ENCODE data around the gene MYO18A. TPM values are rescaled to one million over a fixed set of nuclear protein-coding genes. Genes with fewer than 3 reads are reported as not detected.
A peak's percentile ranks its signal among the peaks of the same experiment; 100 is the strongest.

The MYO18A gene
- polyA plus RNA-seq, 4 donors = 33.4 to 54.3 (median 42.5) TPM

DNA sequence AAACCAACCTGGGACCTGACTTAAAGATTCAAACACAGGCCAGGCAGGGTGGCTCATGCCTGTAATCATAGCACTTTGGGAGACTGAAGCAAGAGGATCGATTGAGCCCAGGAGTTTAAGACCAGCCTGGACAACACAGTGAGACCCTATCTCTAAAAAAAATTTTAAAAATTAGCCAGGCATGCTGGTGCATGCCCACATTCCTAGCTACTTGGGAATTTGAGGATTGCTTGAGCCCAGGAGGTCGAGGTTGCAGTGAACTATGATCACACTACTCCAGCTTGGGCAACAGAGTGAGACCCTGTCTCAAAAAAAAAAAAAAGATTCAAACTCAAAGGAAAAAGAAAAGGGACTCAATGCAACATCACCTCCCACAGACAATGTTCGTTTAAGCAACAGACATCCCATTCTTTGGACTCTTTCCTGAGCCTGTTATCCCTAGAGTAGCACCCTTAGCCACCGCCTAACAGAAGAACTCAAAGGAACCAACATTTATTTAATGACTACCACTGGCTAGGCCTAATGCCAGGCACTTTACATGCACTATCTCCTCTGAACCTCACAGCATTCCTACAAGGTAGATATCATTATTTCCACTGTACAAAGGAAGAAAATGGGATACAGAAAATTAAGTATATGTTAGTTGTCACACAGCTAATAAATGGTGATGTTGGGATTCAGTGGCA, 12.7 kb downstream of the MYO18A start:
- DNase-seq (ENCODE audit: low read depth in 4 of 4, low spot score in 2 of 4) = no peak

DNA sequence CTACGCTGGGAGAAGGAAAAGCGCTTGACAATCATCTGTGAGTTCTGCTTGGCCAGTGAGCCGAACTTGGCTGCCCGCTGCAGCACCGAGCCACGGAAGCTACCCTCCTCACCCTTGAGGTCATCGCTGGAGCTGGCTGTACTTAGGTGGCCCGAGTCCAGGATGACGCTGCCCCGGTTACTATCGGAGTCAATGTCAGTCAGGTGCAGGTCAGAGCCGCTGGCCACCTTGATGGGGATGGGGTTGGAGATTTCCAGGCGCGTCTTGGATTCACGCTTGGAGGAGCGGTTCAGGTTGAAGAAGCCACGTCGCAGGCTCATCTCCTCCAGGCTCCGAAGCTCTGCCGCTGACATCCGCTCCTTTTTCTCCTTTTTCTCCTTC, 13.7 kb downstream of the MYO18A start:
- no peak for DNase-seq (ENCODE audit: low read depth in 4 of 4, low spot score in 2 of 4)

DNA sequence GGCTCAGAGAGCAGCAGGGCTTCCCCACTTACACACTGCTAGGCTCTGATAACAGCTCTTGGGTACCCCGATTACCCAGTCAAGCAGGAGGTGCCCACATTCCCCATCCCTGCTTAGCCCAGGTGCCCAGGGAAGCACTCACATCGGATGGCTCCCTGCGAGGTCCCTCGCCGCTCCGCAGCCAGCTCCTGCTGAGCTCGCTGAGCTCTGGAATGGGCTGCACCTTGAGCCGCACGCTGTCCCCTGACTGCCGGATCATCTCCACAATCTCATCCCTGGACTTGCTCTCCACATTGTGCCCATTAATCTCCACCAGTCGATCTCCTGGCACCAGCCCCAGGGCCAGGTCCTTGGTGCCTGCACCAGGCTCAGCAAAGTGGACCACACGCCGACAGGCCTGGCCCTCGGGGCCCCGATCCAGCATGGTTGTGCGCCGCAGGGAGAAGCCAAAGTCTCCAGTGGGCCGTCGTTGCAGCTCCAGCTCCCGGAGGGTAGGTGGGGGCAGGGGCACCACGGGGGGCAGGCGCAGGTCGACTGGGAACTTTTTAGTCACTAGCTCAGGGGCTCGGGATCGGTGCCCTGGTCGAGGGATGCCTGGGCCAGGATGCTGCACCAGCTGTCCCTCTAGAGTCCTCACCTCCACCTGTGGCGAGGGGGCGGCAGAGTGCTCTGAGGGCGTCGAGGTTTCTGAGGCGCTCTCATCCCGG, 14.2 kb downstream of the MYO18A start:
- DNase-seq (ENCODE audit: low read depth in 4 of 4, low spot score in 2 of 4) = no peak

DNA sequence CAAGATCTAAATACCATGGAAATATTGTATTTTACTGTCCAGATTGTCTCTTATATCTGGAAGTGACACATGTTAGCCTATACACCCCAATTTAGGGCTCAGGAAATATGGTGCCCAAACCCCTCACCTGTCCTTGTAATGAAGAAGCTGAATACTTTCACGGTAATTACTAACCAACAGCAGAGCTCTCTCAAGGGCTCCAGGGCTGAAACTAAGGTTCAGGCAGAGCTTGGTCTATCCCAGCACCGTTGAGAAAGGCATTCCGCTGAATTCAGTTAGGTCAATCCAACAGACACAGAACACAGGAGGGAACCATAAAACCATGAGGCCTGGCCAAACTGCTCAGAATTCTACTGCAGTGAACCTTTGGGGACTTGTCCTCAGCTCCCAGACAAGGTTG, 14.9 kb downstream of the MYO18A start:
- DNase-seq (ENCODE audit: low read depth in 4 of 4, low spot score in 2 of 4) = no peak

DNA sequence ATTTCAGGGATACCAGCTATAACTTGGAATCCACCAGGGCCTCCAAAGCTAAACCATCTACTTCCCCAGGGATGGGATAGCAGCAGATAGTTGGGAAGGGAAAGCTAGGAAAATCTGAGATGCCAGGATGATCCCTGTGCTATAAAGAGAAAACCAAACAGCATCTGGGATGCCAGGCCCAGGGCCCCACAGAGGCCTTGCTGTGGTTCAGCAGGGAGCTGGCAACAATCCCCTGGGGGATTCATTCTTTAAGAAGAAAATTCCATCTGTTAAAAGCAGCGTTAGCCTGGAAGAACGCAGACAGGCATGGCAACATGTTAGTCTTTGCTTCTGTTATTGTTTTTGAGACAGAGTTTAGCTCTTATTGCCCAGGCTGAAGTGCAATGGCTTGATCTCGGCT, 16.6 kb downstream of the MYO18A start:
- DNase-seq (ENCODE audit: low read depth in 4 of 4, low spot score in 2 of 4) = no peak

DNA sequence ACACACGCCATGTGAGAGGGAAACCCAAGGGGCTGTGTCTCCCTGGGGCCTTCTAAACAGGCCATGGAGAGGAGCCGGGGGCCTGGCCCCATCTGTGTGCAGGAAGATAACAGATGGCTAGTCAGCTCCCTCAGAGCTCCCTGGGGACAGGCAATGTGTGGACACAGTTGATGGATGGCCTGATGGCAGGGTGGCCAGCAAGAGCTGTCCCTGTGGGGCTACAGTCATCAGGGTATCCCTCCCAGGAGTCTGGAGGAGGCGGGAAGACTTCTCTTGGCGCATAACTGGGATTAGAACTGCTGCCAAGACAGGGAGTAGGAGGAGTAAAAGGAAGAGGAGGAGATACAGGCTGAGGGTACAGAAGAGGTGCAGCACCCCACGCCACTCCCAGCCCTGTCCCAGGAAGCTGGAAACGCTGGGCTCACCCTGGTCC, 17.3 kb downstream of the MYO18A start:
- DNase-seq (ENCODE audit: low read depth in 4 of 4, low spot score in 2 of 4) = no peak

DNA sequence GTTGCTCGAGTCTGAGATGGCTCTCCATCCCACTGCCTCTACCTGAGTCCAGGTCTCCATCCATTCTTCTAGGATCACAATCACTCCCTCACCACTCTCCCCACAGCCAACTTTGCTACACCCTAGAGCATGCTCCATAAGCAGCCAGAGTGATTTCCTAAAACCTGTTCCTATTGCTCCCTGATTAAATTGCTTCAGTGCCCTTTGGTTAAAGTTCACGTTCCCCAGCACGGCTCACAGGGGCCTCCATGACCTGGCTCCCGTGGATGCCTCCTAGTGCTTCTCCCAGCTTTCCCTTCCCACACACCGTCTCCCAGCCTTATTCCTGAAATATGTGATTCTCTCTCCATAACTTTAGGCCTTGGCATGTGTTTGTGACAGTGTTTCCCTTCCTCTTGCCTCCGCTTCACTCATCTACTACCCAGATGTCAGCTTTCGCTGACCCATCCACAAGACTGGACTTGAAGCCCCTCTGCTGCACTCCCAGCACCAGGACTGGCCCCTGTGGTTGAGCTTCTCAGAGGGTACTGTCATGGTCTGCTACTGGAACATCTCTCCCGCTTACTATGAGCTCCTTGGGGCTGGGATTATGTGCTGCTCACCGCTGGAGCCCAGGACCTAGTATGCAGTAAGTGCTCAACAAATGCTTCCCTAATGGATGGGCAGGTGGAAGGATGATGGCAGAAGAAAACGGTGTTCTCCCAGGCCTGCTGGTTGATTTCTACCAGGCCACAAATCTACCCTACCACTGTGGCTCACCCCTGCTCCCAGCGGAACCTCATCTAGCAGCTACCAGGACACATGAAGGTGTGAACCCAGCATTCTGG, 17.9 kb downstream of the MYO18A start:
- no peak for DNase-seq (ENCODE audit: low read depth in 4 of 4, low spot score in 2 of 4)

DNA sequence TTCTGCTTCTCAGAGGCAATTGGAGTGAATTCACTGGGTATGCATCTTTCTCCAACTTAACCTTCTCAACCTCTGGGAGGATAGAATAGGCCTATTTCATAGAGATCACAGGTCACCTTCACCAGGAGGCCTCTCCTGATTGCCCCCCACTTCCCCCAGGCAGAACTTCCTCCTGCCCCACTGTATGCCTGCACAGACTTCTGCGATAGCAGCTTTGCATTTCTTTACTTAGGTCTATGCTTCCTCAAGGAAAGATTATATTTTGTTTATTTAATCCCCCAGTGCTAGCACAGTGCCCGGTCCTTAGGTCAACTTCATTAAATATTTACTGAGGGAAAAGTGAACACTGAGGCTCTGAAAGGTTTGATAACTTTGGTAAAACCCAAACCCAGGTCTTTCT, 19.9 kb downstream of the MYO18A start:
- no peak for DNase-seq (ENCODE audit: low read depth in 4 of 4, low spot score in 2 of 4)

DNA sequence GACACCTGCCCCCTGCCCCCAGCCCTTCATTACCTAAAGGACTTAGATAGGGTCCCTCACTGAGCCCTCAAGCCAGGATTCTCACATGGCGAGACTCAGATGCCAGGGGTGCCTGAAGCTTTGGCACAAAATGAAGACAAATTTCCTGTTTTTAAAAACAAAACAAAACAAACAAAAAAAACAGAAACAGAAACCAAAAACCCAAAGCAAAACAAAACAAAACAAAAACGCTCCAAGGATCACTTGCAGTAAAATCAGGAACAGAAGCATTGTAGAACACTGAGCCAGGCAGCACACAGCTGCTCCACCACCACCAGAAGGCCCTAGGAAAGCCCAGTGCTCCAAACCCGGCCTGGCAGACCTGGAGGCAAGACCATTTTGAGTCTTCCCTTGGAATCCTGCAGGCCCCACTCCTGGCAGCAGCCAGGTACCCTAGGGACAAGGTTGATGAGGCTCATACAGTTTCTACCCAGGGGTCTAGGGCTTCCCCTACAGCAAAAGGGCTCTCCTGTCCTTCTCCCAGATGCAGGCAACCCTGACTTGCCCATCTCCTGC, 20.8 kb downstream of the MYO18A start:
- DNase-seq (ENCODE audit: low read depth in 4 of 4, low spot score in 2 of 4) = no peak

DNA sequence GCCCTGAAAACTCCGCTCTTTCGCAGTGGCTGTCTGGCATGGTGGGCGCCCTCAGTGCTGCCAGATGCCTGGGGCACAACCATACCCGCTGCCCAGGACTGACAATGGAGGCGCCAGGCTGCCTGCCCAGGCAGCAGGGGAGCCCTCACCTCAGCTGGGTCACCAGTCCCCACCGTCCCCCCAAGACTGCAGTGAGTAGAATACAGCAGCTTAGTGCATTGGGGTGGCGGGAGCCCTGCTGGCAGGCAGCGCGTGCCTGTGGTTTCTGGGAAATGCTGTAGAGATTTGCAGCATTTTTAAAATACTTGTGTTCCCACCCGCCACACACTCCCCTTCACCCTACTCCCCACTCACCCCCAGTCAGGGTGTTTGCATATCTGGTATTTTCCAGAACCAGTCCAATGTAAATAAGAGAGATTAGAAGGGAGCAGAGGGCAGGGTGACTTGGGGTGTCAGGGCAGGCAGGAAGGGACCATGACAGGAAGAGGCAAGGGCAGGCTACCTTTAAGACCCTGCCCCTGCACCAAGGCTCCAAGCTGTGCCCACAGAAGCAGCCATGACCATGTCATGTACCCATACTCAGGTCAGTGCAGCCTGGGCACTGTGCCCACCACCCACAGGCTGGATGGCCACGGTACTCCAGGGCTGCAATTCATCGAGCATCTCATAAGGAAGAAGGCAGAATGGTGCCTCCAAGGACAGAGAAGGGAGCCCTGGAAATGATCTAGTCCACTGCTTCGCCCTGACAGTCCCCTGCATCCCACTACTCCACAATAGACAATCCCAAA, 21.5 kb downstream of the MYO18A start:
- DNase-seq (ENCODE audit: low read depth in 4 of 4, low spot score in 2 of 4) = no peak

DNA sequence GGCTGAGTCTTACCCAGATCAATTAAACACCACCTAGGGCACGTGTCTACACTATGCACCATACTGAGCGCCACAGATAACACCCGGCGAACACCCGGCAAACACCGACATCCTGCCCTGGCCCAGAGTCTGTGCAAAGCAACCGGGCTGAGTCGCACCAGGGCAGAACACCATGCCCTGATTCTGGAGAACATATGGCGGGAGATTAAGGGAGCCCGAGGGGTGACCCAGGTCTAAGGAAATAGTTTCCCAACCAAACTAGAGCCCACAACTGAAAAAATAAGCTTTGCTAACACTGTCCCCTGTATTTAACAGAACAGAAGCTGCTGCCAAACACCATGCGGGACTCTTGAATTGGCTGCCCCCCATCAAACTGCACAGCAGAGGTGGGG, 22.1 kb downstream of the MYO18A start:
- no peak for DNase-seq (ENCODE audit: low read depth in 4 of 4, low spot score in 2 of 4)

DNA sequence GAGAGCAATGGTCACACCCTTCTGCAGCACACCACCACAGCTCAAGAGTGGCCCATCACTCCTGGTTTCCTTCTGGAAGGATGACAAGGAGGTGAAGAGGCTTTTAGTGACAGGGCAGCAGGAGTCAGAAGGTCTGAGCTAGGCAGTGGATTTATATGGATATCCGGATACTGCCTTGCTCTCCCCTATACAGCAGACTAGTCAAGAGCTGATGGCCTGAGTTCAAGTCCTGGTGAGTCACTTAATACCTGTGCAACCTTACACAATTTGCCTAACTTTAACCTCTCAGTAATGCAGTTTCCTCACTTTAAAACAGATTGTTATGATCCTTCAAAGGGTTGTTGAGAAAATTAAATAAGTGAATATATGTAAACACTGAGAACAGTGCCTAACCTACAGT, 22.9 kb downstream of the MYO18A start:
- no peak for DNase-seq (ENCODE audit: low read depth in 4 of 4, low spot score in 2 of 4)

DNA sequence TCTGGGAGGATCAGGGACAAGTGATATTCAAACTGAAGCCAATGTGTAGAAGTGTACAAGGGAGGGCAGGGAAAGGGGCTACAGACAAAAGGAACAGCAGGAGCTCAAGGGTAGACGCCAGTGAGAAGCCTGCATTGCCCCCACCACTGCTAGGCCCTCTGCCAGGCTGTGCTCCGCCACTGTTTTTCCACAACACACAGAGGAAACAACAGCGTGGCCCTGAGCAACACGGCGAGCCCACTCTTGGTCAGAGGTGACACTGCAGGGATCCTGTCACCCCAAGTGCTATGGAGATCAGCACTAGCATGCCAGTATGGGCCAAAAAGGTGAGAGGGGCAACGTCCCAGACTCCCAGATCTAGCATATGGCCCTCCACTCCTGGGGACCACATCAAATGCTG, 23.4 kb downstream of the MYO18A start:
- DNase-seq (ENCODE audit: low read depth in 4 of 4, low spot score in 2 of 4) = no peak

DNA sequence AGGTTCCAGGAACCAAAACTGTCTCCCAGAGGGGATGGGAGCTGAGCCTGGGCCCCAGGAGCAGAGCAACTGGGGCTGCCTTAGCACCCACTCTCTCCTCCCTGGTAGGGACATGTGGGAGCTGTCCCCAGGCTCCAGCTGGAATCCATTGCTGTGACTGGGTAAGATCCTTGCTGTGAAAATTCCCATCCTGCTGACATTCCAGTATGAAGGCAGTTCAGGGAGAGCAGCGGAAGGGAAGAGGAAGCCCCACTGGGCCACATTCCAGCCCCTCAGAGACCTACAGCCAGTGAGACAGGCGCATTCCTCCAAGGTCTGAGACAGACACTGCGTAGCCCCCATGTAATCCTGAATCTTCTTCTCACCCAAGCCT, 24.2 kb downstream of the MYO18A start:
- DNase-seq (ENCODE audit: low read depth in 4 of 4, low spot score in 2 of 4) = peak in 1 of 4 donors; percentile 70

DNA sequence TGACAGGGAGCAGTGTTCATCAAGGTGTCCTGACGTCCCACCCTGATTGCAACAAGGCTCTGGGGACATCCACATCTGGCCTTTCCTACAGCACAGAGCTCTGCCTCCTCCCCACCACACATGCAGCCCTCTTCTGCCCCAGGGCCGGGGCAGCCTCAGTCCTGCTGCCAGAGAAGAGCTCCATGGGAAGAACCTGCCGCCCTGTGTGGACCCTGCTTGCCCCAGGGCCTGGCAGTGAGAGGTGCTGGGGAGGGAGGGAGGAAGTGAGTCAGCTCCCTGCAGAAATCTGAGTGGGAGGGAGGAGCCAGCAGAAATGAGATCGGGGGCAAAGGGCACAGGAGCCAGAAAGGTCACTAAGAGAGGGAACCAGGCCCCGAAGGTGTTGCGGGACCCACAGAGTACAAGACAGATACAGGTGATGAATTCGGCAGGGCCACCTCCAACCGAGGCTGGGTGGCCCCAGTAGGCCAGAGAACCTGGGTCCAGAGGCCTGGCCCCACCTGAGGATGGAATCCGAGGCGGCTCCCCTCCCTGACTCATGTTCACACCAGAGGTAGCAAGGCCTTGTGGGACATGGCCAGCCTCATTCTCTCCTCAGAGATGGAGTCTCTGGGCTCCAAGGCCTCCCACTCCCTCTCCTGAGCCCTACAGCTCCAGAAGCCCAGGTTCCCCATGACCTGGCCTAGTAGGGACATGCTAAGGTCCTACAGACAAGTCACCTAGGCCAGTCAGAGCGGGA, 24.8 kb downstream of the MYO18A start:
- DNase-seq (ENCODE audit: low read depth in 4 of 4, low spot score in 2 of 4) = no peak

DNA sequence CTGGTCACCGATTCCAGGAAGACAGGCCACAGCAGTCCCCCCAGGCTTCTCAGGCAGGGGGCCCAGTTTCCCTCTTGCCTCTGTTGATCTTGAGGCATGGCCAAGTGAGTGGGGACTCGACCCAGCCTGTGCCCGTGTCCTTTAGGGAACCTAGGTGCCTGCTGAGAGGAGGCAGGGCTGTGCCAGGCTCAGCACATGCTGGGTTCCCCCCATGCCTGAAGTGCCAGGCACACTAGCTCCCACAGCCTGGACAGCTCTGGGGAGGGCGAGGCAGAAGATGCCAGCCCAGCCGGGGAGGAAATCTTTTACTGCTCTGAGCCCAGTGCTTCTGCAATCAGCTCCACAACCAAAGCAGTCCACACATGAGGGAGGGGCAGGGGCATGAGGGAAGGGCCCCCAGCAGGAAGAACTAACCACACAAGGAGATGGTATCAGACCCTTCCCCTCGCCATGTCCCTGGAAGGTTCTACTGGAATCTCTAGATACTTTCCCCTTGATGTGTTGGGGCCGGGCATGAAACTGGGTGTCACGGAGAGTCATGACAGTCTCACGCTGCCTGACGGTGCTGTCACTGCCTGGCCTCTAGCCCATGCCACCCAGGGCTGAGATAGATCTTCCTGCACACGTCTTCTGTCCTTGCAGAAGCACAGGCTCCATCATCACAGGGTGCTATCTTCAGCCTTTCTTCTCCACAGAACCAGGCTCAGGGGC, 25.5 kb downstream of the MYO18A start:
- DNase-seq (ENCODE audit: low read depth in 4 of 4, low spot score in 2 of 4) = no peak

DNA sequence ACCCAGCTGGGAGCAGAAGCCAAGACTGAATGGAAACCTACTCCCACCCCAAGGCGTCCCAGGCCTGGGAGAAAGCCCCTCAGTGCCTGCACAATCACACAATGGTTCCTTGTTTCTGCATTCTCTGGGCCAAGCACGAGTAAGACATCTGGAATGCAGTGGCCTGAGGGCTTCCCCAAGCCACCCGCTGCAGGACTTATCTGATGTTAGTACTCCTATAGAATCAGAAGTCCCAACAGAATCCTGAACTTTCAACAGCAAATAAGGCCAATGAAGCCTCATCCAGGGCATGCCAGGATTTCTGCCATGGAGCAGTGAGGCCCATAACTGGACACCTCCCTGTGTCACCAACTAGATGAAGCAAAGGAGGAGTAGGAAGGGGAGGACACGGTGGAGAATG, 28.6 kb downstream of the MYO18A start:
- no peak for DNase-seq (ENCODE audit: low read depth in 4 of 4, low spot score in 2 of 4)

DNA sequence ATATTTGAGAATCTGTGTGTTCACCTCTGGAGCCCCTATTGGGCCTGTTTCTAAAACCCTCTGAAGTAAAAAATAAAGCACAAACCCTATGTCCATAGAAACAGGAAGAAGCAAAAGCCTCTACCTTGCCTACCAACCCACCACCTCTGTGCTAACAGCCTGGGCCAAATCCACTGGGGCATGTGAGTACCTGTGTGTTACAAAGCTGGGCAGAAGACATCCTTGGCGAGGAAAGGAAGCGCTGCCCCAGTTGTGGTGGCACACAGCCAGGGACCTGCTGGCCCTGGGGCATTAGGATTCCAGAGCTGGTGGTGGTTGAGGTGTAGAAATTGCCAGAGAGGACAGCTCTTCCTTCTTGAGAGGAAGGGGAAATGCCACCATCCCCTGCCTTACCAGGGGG, 30.0 kb downstream of the MYO18A start:
- no peak for DNase-seq (ENCODE audit: low read depth in 4 of 4, low spot score in 2 of 4)

DNA sequence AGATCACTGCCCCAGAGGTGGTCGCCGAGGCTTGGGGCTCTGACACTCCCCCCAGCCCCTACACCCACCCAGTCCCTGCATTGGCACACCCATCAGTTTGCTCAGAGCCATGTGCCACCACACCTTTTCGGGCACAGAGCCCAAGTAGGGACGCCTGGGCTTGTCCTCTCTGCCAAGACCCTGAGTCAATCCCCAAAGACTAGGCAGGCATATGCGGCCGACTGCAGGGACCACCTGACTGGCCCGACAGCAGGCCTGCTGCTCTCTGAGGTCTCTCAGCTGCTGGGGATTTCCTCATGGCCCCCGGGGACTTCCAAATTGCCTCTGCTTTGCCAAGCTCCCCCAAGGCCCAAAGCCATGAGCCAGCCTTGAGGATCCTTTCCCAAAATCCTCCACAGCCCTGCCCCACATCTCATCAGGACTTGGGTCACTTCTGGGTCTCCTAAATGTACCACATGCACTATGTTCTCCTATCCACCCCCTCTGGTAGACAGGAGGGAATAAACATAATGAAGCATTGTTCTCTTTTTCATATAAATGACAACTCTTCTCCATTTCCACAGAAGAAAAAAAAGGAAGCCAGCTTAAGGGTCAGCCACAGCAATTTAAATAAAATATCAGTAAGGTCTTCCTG, 30.6 kb downstream of the MYO18A start:
- no peak for DNase-seq (ENCODE audit: low read depth in 4 of 4, low spot score in 2 of 4)
